Caco-2 (cell line): ENCODE results near the gene CEP83. TPM values are rescaled to one million over a fixed set of nuclear protein-coding genes. Genes with fewer than 3 reads are reported as not detected.

ENCODE experiments used
- BruUV-seq: library from RNA; stranded (reverse); fragments of 400-500 nt; replicated peaks from 2 replicates; lab custom pipeline; 2021; lab: Mats Ljungman, UMichigan
- CTCF ChIA-PET: fragments of 300-600 bp; sonication (Branson Sonifier 250); formaldehyde crosslinking; loops from one replicate; lab custom pipeline; 2022; ENCODE audit warnings: antibody characterized with exemption; lab: Charles Lee
- POLR2A ChIA-PET: fragments of 300-600 bp; sonication (Branson Sonifier 250); formaldehyde crosslinking; loops from one replicate; lab custom pipeline; 2022; ENCODE audit warnings: antibody characterized with exemption; lab: Charles Lee
- DNase-seq, 2 experiments: peaks; one replicate each; pipeline versions ENCODE4 v3.0.0 to v3.0.0-alpha.2; 2020 to 2022
- H3K27me3 ChIP-seq: replicated peaks from 2 replicates; pipeline ENCODE4 v1.6.0; 2011; ENCODE audit warnings: low read length; ENCODE audit not compliant: control insufficient read depth, insufficient read depth
- H3K36me3 ChIP-seq: 2 replicates; pipeline ENCODE4 v1.5.1; 2011; ENCODE audit warnings: low read length; ENCODE audit not compliant: control insufficient read depth, insufficient read depth
- H3K4me1 ChIP-seq: fragments of 250-450 bp; sonication (Bioruptor Pico); 2 replicates; pipeline ENCODE4 v1.5.1; 2020; ENCODE audit warnings: mild to moderate bottlenecking
- H3K4me3 ChIP-seq: 2 replicates; pipeline ENCODE4 v1.5.1; 2011; ENCODE audit warnings: low read depth, mild to moderate bottlenecking, control low read depth, low read length
- H3K9me3 ChIP-seq: fragments of 250-450 bp; sonication (Bioruptor Pico); 2 replicates; pipeline ENCODE4 v1.5.1; 2020; ENCODE audit warnings: mild to moderate bottlenecking, moderate library complexity
- H3K27ac Mint-ChIP-seq: one replicate; pipeline ENCODE4 v1.8.0; 2022; ENCODE audit warnings: mixed read lengths; ENCODE audit not compliant: unreplicated experiment
- H3K27me3 Mint-ChIP-seq: one replicate; pipeline ENCODE4 v1.8.0; 2022; ENCODE audit warnings: mixed read lengths; ENCODE audit not compliant: insufficient read depth, unreplicated experiment
- H3K36me3 Mint-ChIP-seq: one replicate; pipeline ENCODE4 v1.8.0; 2022; ENCODE audit warnings: mild to moderate bottlenecking, mixed read lengths; ENCODE audit not compliant: insufficient read depth, unreplicated experiment
- H3K4me1 Mint-ChIP-seq: one replicate; pipeline ENCODE4 v1.8.0; 2022; ENCODE audit warnings: low read depth, mixed read lengths; ENCODE audit not compliant: unreplicated experiment
- H3K4me3 Mint-ChIP-seq: one replicate; pipeline ENCODE4 v1.8.0; 2022; ENCODE audit warnings: mild to moderate bottlenecking, moderate library complexity, mixed read lengths; ENCODE audit not compliant: unreplicated experiment
- H3K9me3 Mint-ChIP-seq: one replicate; pipeline ENCODE4 v1.8.0; 2022; ENCODE audit warnings: mixed read lengths; ENCODE audit not compliant: unreplicated experiment
- CTCF ChIP-seq, 2 experiments: fragments of 200-600 bp in 1 of 2; IDR thresholded peaks; 1 replicate in 1 of 2; 2 replicates in 1 of 2; pipeline versions ENCODE4 v1.5.1 to v1.8.0; 2011 to 2022; ENCODE audit warnings: antibody characterized with exemption in 1 of 2, control low read depth in 1 of 2, inconsistent platforms in 1 of 2, low read depth in 1 of 2, low read length in 1 of 2, mild to moderate bottlenecking in 1 of 2, moderate library complexity in 1 of 2; ENCODE audit not compliant: insufficient read depth in 1 of 2, severe bottlenecking in 1 of 2, unreplicated experiment in 1 of 2
- intact Hi-C: fragments of 100-400 bp; cut with micrococcal nuclease; formaldehyde crosslinking; loops from one replicate; pipeline ENCODE4 v1.10.0; 2022; ENCODE audit not compliant: unreplicated experiment
- total RNA-seq: library from RNA; stranded (reverse); gene quantifications from 2 replicates; pipeline ENCODE4 v1.2.3, GENCODE V29; 2022

CEP83 gene
- total RNA-seq, 1 experiment from 2014 or later = 23.3 TPM

- no peaks in the 10 kb centered on the region for H3K36me3 ChIP-seq
- no peaks in the 10 kb centered on the region for H3K27me3 ChIP-seq
- POLR2A ChIA-PET = no interaction called here
- H3K9me3 ChIP-seq = no peaks in the 10 kb centered on the region
- no peak overlapping the region for H3K4me3 ChIP-seq
- no peak for DNase-seq
- no TSS peak for BruUV-seq
- no peak for TF ChIP-seq CTCF (IDR thresholded peaks at IDR 0.05; ENCODE audit: insufficient read depth in 1 of 2, low read depth in 1 of 2, low read length in 1 of 2, severe bottlenecking in 1 of 2, unreplicated experiment in 1 of 2)
- intact Hi-C loops = no loop called here
- H3K27me3 Mint-ChIP-seq = no peaks in the 10 kb centered on the region
- no peak overlapping the region for H3K27ac Mint-ChIP-seq
- H3K4me1 ChIP-seq = no peaks in the 10 kb centered on the region
- no peaks in the 10 kb centered on the region for H3K36me3 Mint-ChIP-seq
- H3K4me3 Mint-ChIP-seq = no peak overlapping the region
- CTCF ChIA-PET = no interaction called here
- H3K4me1 Mint-ChIP-seq = no peaks in the 10 kb centered on the region
- H3K9me3 Mint-ChIP-seq = no peaks in the 10 kb centered on the region
Measured at GRCh38 chr12:94481734-94482133, 22.1 kb upstream of the CEP83 start.

- Histone ChIP-seq H3K4me3 (no peak overlapping the region), H3K36me3 (no peaks in the 10 kb centered on the region), H3K4me1 (no peaks in the 10 kb centered on the region), H3K27me3 (no peaks in the 10 kb centered on the region), H3K9me3 (no peaks in the 10 kb centered on the region)
- Mint-ChIP-seq H3K27ac (no peak overlapping the region), H3K4me3 (no peak overlapping the region), H3K36me3 (no peaks in the 10 kb centered on the region), H3K9me3 (no peaks in the 10 kb centered on the region), H3K27me3 (peaks cover 3% of the 10 kb centered on the region), H3K4me1 (no peaks in the 10 kb centered on the region)
- ChIA-PET POLR2A (no interaction called here), CTCF (interaction anchor here (0.6 kb wide), 1 partner anchor 55 kb away, joined by 3 read pairs; no protein-coding TSS in a partner anchor)
- intact Hi-C loops = no loop called here
- no TSS peak for BruUV-seq
- no peak for TF ChIP-seq CTCF (IDR thresholded peaks at IDR 0.05; ENCODE audit: insufficient read depth in 1 of 2, low read depth in 1 of 2, low read length in 1 of 2, severe bottlenecking in 1 of 2, unreplicated experiment in 1 of 2)
- no peak for DNase-seq
Measured at GRCh38 chr12:94469522-94469921, 9.9 kb upstream of the CEP83 start.

- H3K36me3 ChIP-seq = no peaks in the 10 kb centered on the region; the same call in 1 of the 2 replicates
- peaks cover 15% of the 10 kb centered on the region for H3K36me3 Mint-ChIP-seq
- no peak for TF ChIP-seq CTCF (IDR thresholded peaks at IDR 0.05; ENCODE audit: insufficient read depth in 1 of 2, low read depth in 1 of 2, low read length in 1 of 2, severe bottlenecking in 1 of 2, unreplicated experiment in 1 of 2)
- intact Hi-C loops = no loop called here
- ChIA-PET CTCF (no interaction called here), POLR2A (no interaction called here)
- no peaks in the 10 kb centered on the region for H3K9me3 ChIP-seq
- TSS peak; percentile 81 for BruUV-seq
- no peaks in the 10 kb centered on the region for H3K9me3 Mint-ChIP-seq
- H3K4me3 ChIP-seq = peak overlapping the region; percentile 99
- H3K4me1 ChIP-seq = peaks cover 3% of the 10 kb centered on the region; the same call in 1 of the 2 replicates
- peaks cover 12% of the 10 kb centered on the region for H3K4me1 Mint-ChIP-seq
- H3K27ac Mint-ChIP-seq = peak overlapping the region; percentile 90
- H3K27me3 Mint-ChIP-seq = no peaks in the 10 kb centered on the region
- H3K4me3 Mint-ChIP-seq = peak overlapping the region; percentile 97
- no peaks in the 10 kb centered on the region for H3K27me3 ChIP-seq
- DNase-seq = no peak
Measured at GRCh38 chr12:94460616-94460959, 921 bp upstream of the CEP83 start.
